GM04503 (cell line): ENCODE results near the gene ARPC5L.
"Not testable (repeated sequence)": the region's sequence is repeated elsewhere in the genome, so short reads cannot be mapped to it uniquely, and the experiment has no call there.

ENCODE experiments used
- DNase-seq: peaks from one replicate; pipeline ENCODE4 v3.0.0-alpha.2; 2012; ENCODE audit warnings: low read depth

ARPC5L gene

DNA sequence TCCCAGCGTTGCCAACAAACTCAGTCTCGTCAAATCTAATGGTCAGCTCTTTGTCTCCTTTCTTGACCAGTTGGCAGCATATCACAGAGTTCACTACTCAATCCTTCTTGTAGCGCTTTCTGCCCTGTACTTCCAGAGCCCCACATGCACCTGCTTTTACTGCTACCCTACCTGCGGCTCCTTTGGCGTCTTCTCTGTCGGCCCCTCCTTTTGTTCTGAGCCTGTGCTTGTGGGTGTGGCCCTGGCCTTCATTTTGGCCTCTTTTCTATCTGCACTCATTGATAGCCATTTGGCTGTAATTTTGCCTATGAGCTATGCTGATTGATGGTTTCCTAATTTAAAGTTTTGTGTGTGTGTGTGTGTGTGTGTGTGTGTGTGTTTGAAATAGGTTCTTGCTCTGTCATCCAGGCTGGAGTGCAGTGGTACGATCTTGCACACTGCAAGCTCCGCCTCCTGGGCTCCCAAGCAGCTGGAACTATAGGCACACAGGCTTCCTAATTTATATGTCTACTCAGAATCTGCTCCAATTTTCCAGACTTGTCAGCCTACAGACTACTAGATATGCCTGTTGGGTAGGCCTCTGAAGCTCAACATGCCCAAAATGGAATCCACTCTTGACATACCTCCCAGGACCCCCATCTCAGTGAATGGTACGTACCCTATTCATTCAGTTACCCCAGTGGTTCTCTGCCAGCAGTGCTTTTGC is 32.3 kb downstream of the ARPC5L start:
- DNase-seq = no peak

DNA sequence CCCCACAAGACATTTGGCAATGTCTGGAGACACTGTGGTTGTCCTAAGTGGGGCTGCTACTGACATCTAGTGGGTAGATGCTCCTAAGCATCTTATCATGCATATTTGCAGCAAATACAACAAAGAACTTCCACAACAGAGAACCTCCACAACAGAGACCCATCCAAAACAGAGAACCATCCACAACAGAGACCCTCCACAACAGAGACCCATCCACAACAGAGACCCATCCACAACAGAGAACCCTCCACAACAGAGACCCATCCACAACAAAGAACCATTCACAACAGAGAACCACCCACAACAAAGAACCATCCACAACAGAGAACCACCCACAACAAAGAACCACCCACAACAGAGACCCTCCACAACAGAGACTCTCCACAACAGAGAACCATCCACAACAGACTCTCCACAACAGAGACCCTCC is 32.8 kb downstream of the ARPC5L start:
- no peak for DNase-seq

DNA sequence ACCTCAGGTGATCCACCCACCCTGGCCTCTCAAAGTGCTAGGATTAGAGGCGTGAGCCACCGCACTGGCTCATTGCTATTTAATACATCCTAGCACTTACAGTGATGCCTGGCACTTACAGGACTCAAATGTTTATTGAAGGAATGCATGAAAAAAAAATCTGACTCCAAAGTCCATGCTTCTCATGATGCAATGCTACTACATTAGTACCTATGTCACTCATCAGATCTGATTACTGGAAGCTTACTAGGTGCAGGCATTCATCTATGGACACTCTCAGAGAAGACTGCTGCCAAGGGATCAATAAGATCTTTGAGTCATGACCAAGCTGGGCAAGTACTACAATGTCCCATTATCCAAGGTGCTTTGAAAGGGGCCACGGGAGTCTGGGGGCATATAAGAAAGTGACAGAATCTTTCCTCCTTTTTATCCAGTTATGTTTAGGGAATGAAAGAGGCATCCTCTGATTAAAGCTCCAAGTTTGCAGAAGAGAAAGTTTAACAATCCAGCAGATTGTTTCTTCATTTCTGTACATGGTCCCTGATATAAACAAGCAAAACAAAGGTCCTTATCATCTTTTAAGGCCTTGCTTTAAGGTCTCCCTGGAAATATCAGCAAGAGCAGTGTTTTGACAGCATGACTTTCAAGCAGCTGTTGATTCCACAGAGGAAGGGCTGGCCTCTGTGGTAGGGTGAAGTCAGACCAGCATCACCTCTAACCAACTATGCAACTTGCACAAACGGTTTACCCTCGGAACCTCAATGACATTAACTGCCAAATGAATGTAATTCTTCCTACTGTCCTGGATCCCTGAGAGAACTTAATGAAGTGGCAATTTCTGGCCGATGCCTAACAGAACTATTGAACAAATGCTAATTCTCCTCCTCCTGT is 35.9 kb downstream of the ARPC5L start:
- DNase-seq = no peak

DNA sequence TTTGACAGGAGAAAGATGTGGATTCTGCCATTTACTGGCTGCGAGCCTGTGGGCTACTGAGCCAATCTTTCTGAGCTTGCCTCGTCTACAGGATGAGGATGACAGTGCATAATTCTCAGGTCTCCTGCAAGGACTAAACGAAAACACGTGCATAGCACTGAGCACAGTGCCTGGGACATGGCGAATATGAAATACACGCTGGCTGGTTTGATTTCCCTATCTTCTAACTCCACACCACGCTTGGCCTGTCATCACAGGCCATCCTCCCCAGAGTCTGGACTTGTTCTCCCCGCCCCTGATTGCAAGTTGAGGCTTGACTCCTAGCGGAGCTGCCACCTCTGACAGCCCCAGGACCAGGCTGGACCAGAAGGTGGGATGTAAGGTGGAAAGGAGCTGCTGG is 37.9 kb downstream of the ARPC5L start:
- DNase-seq = no peak

DNA sequence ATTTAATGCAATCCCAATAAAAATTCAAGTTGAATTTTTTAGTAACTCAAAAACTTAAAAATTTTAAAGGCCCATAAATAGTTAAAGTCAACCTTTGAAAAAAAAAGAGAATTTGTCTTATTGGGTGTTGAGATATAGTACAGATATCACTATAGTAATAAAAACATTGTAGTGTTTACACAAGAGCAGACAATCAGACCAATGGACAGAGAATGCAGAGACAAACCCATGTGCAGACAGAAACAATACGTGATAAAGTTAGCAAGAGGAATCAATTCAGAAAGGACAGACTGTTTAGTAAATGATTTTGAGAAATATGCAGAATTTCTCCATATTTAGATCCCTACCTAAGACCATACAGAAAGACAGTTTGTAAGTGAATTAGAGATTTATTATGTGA is 45.0 kb downstream of the ARPC5L start:
- DNase-seq = no peak

- no peak for DNase-seq
These were observed 46.2 kb downstream of the ARPC5L start for GRCh38 chr9:124908098-124908497.

DNA sequence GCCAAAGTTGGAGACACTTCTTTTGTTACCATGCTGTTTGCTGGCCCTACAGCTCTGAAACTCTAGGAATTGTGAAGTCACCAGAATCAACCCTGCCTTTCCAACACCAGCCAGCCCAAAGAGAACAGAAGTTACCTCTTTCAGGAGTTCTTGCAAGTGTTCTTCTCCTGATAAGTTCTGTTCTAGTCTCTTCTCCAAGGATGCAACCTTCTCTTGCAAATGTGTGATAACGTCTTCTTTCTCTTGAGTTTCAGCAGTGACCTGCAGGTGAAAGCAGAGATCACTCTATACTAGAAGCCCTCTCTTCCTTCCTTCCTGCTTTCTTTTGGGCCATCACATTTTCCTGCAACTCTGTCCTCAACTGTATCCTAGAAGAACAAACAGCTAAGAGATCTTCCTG is 49.8 kb downstream of the ARPC5L start:
- DNase-seq = no peak

GRCh38 chr9:124913378-124913777 is 51.4 kb downstream of the ARPC5L start:
- DNase-seq = no peak

GRCh38 chr9:124914753-124915405 is 52.9 kb downstream of the ARPC5L start:
- DNase-seq = no peak

GRCh38 chr9:124920394-124920793 is 58.5 kb downstream of the ARPC5L start:
- not testable (repeated sequence) for DNase-seq
